Stimulated activated naive CD8-positive, alpha-beta T cell treated with anti-CD3 and anti-CD28 coated beads, Interleukin-15, Interleukin-2, amounts not matched to agents 100 U/mL and 50 U/mL, for 24 hours (primary cell): ENCODE measurements around the gene CPNE2.
"Not testable (repeated sequence)": the region's sequence is repeated elsewhere in the genome, so short reads cannot be mapped to it uniquely, and the experiment has no call there.

Experiments
- ATAC-seq: fragments of 150-1000 bp; cut with Tn5 transposase; one replicate; pipeline ENCODE4 v1.10.0; 2021
- DNase-seq: peaks from one replicate; pipeline ENCODE4 v3.0.0; 2021

CPNE2 gene

DNA sequence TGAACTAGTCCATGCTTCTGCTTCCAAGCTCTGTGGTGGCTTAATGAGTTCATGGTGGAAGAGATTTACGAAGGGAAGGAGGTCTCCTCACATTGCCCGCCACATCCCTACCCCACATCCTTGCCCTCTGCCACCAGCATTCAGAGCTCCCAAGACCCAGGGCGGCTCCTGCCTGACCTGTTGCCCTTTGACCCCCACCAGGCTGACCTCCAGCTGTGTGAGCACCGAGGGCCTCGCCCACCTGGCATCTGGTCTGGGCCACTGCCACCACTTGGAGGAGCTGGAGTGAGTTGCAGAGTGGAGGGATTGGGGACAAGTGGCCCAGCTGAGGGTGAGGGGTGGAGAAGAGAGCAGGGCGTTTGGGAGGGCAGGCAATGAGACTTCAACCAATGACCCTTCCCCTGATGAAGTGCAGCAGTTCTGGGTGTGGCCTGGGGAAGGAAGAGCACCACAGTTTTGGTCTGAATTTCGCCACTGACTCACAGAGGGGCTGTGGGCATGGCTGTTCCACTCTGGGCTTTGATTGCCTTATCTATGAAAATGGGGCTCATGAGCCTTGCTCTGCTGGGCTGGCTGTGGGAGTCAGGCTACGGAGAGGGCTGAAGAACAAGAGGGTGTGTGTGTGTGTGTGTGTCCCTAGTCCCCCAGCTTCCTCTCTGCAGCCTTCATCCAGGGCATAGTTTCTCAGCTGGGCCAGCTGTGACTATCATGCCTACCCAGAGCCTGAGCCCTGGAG lies 22.6 kb upstream of the CPNE2 start:
- DNase-seq (no peak), ATAC-seq (peak; percentile 37)

GRCh38 chr16:57070424-57070823 lies 22.0 kb upstream of the CPNE2 start:
- DNase-seq (no peak), ATAC-seq (no peak)

DNA sequence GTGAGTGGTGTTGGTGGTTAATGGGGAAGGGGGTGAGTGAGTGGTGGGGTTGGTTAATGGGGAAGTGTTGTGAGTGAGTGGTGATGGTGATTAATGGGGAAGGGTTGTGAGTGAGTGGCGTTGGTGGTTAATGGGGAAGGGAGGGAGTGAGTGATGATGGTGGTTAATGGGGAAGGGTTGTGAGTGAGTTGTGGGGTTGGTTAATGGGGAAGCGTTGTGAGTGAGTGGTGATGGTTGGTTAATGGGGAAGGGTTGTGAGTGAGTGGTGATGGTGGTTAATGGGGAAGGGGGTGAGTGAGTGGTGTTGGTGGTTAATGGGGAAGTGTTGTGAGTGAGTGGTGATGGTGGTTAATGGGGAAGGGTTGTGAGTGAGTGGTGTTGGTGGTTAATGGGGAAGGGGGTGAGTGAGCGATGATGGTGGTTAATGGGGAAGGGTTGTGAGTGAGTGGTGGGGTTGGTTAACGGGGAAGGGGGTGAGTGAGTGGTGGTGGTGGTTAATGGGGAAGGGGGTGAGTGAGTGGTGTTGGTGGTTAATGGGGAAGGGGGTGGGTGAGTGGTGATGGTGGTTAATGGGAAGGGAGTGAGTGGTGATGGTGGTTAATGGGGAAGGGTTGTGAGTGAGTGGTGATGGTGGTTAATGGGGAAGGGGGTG lies 21.2 kb upstream of the CPNE2 start:
- DNase-seq, ATAC-seq: not testable (repeated sequence)

DNA sequence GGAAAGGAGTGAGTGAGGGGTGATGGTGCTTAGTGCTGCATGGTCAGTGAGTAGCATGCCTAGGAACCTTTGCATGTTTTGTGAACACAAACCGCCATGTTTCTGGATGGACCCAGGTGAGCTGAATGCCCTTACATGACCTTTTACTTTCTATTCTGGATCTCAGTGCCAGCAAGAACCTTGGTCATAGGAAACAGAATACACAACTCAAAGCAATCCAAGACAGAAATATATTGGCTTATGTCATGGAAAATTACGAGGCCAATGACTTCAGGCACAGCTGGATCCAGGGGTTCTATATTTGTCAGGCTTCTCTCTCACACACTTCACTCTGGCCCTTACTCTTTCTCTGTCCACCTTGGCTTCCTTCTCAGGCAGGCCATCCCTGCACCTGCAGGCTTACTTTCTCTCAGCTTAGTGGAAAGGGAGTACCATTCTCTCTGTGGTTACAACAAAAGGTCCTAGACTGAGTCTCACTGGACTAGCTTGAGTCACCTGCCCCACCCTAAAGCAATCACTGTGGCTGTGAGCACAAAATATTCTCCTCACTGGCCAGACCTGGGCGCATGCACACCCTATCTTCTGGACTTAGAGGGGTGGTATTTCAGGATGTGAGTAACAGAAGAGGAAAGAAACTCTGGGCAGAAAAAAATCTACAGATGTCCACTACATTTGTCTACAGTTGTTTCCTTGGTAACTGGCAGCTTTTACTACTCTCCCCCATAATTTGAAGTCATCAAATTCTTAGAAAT lies 20.4 kb upstream of the CPNE2 start:
- DNase-seq (no peak), ATAC-seq (peak; percentile 60)

GRCh38 chr16:57072616-57073275 lies 19.6 kb upstream of the CPNE2 start:
- DNase-seq (no peak), ATAC-seq (no peak)

GRCh38 chr16:57077714-57078113 lies 14.7 kb upstream of the CPNE2 start:
- no peak for DNase-seq
- no peak for ATAC-seq

DNA sequence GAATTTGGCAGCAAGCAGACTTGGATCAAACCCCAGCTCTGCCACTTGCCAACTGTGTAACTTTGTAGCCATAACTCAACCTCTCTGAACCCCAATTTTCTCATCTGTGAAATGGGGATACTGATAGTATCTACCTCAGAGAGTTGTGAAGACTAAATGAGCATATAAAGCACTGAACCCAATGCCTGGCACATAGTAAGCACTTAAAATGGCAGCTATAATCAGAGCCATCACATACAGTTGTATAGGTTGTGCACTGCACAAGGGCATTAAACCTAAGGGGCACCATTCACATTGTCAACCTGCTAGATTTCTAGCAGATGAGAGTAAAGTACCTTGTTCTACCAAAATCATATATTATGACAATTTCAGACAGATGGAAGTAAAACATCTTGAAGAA lies 10.6 kb upstream of the CPNE2 start:
- ATAC-seq (no peak), DNase-seq (no peak)

DNA sequence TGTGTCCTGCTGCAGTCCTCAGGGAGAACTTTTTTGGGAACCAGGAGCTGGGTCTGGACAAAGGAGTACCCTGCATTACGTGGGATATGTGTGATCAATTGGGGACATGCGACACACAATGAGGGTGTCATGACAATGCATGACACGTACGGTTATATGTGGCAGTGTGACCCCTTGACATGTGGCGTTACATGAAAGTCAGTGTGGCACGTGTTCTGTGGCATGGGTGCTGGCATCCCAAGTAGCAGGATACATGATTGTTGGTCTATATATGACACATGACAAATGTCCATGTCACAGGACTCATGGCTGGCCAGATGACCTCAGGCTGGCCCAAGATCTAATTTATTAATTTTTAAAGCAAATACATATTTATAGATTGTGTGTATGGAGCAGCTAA lies 9.7 kb upstream of the CPNE2 start:
- no peak for ATAC-seq
- no peak for DNase-seq

- ATAC-seq (no peak), DNase-seq (no peak)
Observed at GRCh38 chr16:57083485-57084126, 8.8 kb upstream of the CPNE2 start.

DNA sequence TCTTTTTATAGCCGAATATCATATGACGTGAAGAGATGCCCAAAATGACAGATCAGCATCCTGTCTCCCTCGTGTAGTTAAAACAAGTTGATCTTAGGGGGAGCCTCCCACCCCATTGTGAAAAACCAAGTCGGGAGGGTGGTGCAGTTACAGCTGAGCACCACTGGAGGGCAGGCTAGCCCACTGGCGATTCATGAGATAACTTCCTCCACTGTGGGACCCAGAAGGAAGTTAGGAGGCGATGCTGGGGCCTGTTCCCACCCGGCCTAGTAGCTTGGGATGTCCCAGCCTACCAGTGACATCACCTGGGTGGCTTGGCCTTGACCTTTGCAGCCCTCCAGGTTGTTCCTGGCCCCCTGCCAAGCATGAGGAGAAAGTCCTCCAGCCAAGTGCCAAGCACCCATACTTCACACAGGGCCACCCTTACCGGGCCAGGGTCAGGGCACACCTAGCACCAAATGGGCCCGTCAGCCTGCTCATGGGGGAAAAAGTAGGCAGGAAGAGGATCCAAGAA lies 8.1 kb upstream of the CPNE2 start:
- DNase-seq (peak; percentile 78), ATAC-seq (peak; percentile 79)

- ATAC-seq (no peak), DNase-seq (no peak)
Observed at GRCh38 chr16:57084996-57085395, 7.4 kb upstream of the CPNE2 start.

DNA sequence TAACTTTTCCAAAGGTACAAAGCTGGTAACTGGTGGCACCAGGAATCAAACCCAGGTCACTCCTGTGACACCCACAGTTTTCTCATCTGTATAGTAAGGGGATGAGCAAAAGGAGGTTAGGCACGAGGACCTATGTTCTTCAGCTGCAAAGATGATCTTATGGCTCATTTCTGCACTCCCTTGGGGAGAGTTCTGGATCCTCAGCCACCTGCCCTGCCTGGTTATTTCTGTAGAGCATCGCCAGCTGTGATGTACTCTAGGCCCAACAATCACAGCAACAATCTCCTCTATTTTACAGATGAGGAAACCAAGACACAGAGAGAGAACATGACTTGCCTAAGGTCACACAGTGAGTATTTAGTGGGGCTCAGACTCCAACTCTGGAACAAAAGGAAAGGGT lies 5.4 kb upstream of the CPNE2 start:
- no peak for DNase-seq
- ATAC-seq = no peak

- ATAC-seq = no peak
Observed at GRCh38 chr16:57089406-57089805, 3.0 kb upstream of the CPNE2 start.

GRCh38 chr16:57091200-57091974 lies 996 bp upstream of the CPNE2 start:
- DNase-seq (no peak), ATAC-seq (no peak)

More at GRCh38 chr16:57089406-57089805, 3.0 kb upstream of the CPNE2 start:
- no peak for DNase-seq

- ATAC-seq (peak; percentile 37), DNase-seq (peak; percentile 70)
Observed at GRCh38 chr16:57092786-57093411, 516 bp downstream of the CPNE2 start.

DNA sequence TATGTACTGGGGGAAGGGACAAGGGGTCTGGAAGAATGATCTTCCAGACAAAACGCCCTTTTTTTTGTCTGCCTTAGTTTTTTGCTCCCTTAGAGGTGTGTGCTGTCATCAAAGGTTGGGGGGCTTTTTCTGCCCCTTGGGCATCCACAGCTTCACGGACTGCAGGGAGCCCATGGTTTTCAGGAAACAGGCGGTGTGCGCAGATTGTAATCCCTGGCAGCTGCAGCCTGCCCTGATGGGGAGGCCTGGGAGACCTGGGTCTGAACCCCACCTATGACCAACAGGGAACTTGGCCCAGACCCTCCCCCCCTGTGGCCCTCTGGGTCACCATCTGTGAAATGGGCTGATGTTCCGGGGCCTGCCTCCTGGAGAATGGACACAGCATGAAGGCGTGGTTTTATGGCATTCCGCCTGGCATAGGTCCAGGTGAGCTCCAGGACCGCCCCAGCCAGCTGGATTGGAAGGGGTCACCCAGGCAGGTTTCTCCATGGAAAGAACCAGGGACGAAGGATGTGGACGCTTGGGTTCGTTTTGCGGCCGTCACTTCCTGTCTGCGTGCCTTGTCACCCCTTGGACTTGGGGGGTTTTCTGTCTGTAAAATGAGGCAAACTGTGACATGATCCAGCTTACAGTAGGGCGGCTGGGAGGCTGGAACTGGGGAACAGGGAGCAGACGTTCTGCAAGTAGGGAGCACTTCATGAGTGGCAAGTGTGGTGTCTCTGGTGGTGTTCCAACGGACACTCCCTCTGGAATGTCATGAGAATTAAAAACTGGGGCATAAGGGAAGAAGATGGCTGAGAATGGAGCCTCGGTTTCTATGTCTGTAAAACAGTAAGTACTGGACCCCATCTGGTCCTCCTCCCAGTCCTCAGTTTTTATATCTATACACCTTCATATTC lies 1.5 kb downstream of the CPNE2 start:
- no peak for DNase-seq
- no peak for ATAC-seq

DNA sequence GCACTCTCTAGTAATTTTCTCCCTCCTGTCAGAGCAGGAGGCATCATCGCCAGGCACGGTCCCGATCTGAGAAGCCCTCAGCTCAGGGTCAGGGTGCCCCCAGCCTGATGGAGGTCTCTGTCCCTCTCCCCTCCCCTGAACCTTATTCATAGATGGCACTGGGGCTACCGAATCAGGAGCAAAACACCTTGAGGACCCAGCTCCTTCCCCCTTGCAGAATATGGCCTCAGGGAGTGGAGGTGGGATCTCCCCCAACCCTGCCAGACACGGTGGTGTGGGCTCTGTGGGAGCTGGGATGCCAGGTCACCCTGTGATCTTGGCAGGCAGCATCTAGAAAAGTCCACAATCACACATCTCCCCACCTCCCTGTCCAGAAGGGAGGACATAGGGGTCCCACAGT lies 2.5 kb downstream of the CPNE2 start:
- ATAC-seq = no peak
- no peak for DNase-seq

DNA sequence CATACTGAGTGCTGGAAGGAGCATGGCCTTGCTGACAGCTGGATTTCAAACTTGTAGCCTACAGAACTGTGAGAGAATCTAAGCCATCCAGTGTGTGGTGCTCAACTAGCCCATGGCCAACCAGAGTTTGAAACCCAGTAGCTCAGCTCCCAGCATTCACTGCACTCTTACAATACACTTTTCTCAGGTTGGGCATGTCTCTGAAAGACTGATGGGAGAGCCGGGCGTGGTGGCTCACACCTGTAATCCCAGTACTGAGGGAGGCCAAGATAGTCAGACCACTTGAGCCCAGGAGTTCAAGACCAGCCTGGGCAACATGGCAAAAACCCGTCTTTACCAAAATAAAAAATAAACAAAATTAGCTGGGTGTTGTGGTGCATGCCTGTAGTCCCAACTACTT lies 3.8 kb downstream of the CPNE2 start:
- ATAC-seq (no peak), DNase-seq (no peak)

DNA sequence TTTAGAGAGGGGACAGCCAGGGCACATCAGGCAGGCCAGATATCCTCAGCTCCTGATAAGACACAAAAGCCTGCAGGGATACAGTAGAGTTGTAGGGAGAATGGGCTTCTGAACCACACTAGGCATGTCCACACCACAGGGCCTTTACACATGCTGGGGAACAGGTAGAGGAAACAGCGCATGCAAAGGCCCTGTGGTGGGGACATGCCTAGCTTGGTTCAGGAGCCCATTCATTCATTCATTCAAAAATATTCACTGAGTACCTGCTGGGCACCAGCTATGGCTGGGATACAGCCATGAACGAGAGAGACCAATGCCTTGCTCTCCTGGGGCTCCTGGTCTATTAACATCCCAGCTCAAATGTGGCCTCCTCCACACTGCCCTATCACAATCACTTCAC lies 4.4 kb downstream of the CPNE2 start:
- no peak for ATAC-seq
- no peak for DNase-seq
